ENCODE data around the gene EXD3.

GRCh38 chr9:137411260-137411644, 11.7 kb downstream of the EXD3 start:
- TF ChIP-seq CTCF (IDR thresholded peaks at IDR 0.05) (no peak), POLR2AphosphoS5 (IDR thresholded peaks at IDR 0.05) (no peak), POLR2A (IDR thresholded peaks at IDR 0.05) (no peak)

All from stomach (tissue), 4 donors.